HepG2 (cell line): ENCODE data around the gene ZMPSTE24.

Experiments
- TF ChIP-seq, protein P1 (sequence below): sonication (generic); formaldehyde crosslinking; IDR thresholded peaks from 2 replicates; pipeline ENCODE4 v1.5.0; 2020; ENCODE audit warnings: mild to moderate bottlenecking, missing genetic modification reagents, moderate library complexity
- TF ChIP-seq, protein P2 (sequence below): fragments of 450-650 bp; IDR thresholded peaks from 2 replicates; pipeline ENCODE4 v1.6.1; 2017; ENCODE audit warnings: mild to moderate bottlenecking
- TF ChIP-seq, protein P3 (sequence below), 2 experiments: IDR thresholded peaks; 2 replicates each; pipeline ENCODE4 v1.6.1; 2011 to 2012; ENCODE audit warnings: low read length in 2 of 2, borderline replicate concordance in 1 of 2, low read depth in 1 of 2, mild to moderate bottlenecking in 1 of 2, moderate library complexity in 1 of 2

DNA sequence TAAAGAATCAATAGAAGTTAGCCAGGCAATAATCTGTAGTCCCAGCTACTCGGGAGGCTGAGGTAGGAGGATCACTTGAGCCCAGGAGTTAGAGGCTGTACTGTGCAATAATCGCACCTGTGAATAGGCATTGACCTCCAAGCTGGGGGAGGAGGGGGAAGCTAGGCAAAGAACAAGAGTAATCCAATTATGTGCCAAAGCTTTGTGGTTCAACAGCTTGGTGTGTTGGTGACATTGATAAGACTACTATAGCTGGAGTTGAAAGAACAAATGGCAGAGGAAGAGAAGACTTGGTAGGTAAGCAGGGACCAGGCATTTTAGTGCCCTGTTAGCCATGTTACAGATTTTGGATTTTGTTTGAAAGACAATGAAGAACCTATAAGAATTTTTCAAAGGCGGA is 12.3 kb upstream of the ZMPSTE24 start:
- TF ChIP-seq, protein P1, sequence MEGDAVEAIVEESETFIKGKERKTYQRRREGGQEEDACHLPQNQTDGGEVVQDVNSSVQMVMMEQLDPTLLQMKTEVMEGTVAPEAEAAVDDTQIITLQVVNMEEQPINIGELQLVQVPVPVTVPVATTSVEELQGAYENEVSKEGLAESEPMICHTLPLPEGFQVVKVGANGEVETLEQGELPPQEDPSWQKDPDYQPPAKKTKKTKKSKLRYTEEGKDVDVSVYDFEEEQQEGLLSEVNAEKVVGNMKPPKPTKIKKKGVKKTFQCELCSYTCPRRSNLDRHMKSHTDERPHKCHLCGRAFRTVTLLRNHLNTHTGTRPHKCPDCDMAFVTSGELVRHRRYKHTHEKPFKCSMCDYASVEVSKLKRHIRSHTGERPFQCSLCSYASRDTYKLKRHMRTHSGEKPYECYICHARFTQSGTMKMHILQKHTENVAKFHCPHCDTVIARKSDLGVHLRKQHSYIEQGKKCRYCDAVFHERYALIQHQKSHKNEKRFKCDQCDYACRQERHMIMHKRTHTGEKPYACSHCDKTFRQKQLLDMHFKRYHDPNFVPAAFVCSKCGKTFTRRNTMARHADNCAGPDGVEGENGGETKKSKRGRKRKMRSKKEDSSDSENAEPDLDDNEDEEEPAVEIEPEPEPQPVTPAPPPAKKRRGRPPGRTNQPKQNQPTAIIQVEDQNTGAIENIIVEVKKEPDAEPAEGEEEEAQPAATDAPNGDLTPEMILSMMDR, result no peak
- TF ChIP-seq, protein P2, sequence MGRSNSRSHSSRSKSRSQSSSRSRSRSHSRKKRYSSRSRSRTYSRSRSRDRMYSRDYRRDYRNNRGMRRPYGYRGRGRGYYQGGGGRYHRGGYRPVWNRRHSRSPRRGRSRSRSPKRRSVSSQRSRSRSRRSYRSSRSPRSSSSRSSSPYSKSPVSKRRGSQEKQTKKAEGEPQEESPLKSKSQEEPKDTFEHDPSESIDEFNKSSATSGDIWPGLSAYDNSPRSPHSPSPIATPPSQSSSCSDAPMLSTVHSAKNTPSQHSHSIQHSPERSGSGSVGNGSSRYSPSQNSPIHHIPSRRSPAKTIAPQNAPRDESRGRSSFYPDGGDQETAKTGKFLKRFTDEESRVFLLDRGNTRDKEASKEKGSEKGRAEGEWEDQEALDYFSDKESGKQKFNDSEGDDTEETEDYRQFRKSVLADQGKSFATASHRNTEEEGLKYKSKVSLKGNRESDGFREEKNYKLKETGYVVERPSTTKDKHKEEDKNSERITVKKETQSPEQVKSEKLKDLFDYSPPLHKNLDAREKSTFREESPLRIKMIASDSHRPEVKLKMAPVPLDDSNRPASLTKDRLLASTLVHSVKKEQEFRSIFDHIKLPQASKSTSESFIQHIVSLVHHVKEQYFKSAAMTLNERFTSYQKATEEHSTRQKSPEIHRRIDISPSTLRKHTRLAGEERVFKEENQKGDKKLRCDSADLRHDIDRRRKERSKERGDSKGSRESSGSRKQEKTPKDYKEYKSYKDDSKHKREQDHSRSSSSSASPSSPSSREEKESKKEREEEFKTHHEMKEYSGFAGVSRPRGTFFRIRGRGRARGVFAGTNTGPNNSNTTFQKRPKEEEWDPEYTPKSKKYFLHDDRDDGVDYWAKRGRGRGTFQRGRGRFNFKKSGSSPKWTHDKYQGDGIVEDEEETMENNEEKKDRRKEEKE, result no peak
- TF ChIP-seq, protein P3, sequence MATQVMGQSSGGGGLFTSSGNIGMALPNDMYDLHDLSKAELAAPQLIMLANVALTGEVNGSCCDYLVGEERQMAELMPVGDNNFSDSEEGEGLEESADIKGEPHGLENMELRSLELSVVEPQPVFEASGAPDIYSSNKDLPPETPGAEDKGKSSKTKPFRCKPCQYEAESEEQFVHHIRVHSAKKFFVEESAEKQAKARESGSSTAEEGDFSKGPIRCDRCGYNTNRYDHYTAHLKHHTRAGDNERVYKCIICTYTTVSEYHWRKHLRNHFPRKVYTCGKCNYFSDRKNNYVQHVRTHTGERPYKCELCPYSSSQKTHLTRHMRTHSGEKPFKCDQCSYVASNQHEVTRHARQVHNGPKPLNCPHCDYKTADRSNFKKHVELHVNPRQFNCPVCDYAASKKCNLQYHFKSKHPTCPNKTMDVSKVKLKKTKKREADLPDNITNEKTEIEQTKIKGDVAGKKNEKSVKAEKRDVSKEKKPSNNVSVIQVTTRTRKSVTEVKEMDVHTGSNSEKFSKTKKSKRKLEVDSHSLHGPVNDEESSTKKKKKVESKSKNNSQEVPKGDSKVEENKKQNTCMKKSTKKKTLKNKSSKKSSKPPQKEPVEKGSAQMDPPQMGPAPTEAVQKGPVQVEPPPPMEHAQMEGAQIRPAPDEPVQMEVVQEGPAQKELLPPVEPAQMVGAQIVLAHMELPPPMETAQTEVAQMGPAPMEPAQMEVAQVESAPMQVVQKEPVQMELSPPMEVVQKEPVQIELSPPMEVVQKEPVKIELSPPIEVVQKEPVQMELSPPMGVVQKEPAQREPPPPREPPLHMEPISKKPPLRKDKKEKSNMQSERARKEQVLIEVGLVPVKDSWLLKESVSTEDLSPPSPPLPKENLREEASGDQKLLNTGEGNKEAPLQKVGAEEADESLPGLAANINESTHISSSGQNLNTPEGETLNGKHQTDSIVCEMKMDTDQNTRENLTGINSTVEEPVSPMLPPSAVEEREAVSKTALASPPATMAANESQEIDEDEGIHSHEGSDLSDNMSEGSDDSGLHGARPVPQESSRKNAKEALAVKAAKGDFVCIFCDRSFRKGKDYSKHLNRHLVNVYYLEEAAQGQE (IDR thresholded peaks at IDR 0.05; ENCODE audit: borderline replicate concordance in 1 of 2, low read depth in 1 of 2, low read length in 2 of 2), result no peak
